ENCODE measurements around the gene TMEM95.

GRCh38 chr17:7355573-7355972 is 617 bp downstream of the TMEM95 start:
- TF ChIP-seq, protein P1, sequence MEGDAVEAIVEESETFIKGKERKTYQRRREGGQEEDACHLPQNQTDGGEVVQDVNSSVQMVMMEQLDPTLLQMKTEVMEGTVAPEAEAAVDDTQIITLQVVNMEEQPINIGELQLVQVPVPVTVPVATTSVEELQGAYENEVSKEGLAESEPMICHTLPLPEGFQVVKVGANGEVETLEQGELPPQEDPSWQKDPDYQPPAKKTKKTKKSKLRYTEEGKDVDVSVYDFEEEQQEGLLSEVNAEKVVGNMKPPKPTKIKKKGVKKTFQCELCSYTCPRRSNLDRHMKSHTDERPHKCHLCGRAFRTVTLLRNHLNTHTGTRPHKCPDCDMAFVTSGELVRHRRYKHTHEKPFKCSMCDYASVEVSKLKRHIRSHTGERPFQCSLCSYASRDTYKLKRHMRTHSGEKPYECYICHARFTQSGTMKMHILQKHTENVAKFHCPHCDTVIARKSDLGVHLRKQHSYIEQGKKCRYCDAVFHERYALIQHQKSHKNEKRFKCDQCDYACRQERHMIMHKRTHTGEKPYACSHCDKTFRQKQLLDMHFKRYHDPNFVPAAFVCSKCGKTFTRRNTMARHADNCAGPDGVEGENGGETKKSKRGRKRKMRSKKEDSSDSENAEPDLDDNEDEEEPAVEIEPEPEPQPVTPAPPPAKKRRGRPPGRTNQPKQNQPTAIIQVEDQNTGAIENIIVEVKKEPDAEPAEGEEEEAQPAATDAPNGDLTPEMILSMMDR (IDR thresholded peaks at IDR 0.05): no peak
- TF ChIP-seq POLR2A (IDR thresholded peaks at IDR 0.05): no peak

Measured in heart left ventricle (tissue), 13 donors.